GM13976 (cell line): ENCODE results near the gene BAX.

Experiments
- DNase-seq: peaks from one replicate; pipeline ENCODE4 v3.0.0; 2012; ENCODE audit warnings: low spot score
- in situ Hi-C: fragments of 300-500 bp; cut with MboI; formaldehyde crosslinking; loops from one replicate; pipeline ENCODE4 v1.12.0; 2022; ENCODE audit warnings: low sequenced_read_pairs, mixed read lengths, inconsistent platforms; ENCODE audit not compliant: unreplicated experiment
- TF ChIP-seq, protein P1 (sequence below): IDR thresholded peaks from 2 replicates; pipeline ENCODE4 v1.5.1; 2012; ENCODE audit warnings: borderline replicate concordance, mild to moderate bottlenecking; ENCODE audit not compliant: insufficient read depth; ENCODE audit errors: extremely low read depth, missing control alignments, control extremely low read depth

BAX gene

DNA sequence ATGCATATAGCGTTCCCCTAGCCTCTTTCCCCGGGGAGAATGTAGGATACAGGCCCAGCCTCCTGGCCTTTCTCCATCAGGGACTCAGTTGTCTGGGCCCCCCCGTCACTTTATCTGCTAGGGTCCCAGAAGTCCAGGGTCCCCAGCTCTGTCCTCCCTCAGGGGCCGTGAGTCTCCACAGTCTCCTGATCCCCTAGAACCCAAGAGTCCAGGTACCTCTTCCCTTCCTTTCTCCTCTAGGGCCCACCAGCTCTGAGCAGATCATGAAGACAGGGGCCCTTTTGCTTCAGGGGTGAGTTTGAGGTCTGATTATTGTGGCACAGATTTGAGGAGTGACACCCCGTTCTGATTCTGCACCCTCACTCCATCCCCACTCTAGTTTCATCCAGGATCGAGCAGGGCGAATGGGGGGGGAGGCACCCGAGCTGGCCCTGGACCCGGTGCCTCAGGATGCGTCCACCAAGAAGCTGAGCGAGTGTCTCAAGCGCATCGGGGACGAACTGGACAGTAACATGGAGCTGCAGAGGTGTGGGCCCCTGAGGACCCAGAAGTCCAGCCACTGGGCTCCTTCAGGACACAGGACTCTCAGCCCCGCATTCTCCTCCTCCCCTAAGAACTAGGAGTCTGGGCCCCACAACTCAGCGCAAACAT is 758 bp downstream of the BAX start:
- TF ChIP-seq, protein P1, sequence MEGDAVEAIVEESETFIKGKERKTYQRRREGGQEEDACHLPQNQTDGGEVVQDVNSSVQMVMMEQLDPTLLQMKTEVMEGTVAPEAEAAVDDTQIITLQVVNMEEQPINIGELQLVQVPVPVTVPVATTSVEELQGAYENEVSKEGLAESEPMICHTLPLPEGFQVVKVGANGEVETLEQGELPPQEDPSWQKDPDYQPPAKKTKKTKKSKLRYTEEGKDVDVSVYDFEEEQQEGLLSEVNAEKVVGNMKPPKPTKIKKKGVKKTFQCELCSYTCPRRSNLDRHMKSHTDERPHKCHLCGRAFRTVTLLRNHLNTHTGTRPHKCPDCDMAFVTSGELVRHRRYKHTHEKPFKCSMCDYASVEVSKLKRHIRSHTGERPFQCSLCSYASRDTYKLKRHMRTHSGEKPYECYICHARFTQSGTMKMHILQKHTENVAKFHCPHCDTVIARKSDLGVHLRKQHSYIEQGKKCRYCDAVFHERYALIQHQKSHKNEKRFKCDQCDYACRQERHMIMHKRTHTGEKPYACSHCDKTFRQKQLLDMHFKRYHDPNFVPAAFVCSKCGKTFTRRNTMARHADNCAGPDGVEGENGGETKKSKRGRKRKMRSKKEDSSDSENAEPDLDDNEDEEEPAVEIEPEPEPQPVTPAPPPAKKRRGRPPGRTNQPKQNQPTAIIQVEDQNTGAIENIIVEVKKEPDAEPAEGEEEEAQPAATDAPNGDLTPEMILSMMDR = no peak
- no peak for DNase-seq
- in situ Hi-C loops = no loop called here

DNA sequence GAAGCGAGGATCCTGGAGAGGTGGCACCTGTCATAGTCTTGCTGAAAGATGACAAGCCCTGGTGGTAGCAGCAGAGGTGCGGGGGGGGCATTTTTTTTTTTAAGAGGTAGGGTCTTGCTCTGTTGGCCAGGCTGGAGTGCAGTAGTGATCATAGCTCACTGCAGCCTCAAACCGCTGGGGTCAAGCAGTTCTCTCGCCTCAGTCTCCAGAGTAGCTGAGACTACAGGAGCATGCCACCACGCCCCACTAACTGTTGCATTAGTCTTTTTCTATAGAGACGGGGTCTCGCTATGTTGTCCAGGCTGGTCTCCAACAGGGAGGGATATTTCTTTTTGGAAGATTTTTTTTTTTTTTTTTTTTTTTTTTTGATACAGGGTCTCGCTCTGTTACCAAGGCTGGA is 3.3 kb downstream of the BAX start:
- TF ChIP-seq, protein P1 = no peak
- in situ Hi-C loops = no loop called here
- DNase-seq = no peak

DNA sequence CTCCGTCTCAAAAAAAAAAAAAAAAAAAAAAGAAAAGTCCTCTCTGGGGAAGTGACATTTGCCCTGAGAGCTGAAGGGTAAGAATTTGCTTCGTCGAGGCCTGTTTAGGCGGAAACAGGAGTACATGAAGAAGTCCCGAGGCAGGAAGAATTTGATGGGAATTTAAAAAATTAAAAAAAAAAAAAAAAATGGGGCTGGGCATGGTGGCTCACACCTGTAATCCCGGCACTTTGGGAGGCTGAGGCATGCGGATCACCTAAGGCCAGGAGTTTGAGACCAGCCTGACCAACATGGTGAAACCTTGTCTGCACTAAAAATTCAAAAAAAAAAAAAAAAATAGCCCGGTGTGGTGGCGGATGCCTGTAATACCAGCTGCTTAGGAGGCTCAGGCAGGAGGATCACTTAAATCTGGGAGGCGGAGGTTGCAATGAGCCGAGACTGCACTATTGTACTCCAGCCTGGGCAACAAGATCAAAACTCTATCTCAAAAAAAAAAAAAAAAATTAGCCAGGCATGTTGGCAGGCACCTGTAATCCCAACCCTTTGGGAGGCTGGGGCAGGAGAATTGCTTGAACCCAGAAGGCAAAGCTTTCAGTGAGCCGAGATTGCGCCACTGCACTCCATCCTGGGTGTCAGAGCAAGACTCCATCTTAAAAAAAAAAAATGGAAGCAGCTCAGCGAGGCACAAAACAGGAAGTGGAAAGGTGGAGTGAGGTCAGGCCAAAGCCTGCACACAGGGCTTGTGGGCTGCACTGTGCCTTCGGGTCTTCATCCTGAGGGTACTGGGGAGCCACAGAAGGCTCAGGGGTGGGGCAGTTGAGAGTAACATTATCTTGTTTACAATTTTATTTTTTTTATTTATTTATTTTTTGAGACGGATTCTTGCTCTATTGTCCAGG is 4.9 kb downstream of the BAX start:
- DNase-seq = no peak
- in situ Hi-C loops = no loop called here
- TF ChIP-seq, protein P1 = no peak

DNA sequence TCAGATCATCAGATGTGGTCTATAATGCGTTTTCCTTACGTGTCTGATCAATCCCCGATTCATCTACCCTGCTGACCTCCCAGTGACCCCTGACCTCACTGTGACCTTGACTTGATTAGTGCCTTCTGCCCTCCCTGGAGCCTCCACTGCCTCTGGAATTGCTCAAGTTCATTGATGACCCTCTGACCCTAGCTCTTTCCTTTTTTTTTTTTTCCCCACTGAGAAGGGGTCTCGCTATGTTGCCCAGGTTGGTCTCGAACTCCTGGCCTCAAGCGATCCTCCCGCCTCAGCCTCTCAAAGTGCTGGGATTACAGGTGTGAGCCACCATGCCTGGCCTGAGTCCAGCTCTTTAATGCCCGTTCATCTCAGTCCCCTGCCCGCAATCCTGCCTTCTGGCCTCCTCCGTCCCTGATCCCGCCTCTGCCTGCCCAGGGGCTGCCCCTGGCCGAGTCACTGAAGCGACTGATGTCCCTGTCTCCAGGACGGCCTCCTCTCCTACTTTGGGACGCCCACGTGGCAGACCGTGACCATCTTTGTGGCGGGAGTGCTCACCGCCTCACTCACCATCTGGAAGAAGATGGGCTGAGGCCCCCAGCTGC is 6.5 kb downstream of the BAX start:
- in situ Hi-C loops = no loop called here
- no peak for DNase-seq
- TF ChIP-seq, protein P1 = no peak

DNA sequence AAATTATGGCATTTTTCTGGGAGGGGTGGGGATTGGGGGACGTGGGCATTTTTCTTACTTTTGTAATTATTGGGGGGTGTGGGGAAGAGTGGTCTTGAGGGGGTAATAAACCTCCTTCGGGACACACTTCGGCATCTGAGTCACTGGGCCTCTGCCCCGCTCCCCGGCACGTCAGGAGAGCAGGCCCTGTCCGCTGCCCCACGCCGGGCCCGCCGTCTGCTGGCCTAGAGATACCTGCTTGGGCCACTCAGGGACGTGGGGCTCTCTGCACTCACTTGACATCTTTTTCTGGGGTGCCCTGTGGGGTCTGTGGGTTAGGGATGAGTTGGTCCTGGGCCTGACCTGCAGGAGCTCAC is 7.0 kb downstream of the BAX start:
- DNase-seq = no peak
- in situ Hi-C loops = no loop called here
- TF ChIP-seq, protein P1 = no peak

DNA sequence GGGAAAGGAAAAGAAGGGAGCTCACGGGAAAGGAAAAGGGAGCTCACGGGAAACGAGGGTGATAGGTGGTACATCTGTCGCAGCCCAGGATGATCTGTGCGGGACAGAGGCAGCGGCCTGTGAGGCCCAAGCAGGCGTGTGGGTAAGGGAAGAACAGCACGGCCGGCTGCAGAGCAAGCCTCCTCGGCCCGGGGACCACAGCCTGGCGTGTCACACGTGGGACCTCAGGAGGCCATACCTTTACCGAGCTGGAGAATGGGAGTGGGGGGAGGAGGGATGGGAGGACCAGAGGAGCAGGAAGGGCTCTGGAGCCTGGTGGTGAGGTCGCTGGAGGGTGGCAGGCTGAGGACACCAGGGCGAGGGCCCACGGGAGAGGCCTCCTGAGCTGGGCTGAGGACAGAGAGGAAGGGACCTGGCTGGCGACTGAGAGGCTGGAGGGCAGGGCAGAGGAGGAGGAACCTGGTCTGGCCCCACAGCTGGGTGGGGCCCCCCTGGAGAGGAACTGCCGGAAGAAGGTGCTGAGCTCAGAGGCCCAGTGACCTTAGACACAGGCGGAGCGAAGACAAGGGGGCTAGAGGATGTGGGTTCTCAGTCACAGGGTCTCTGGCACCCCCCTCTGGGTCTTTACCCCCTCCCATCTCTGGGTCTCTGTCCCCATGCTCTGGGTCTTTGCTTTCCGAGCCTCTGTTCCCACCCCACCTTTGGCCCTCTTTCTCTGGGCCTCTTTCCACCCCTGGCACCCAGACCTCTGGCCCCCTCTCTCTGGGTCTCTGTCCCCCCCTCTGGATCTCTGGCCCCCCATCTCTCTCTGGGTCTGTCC is 7.6 kb downstream of the BAX start:
- peak; percentile 88 for DNase-seq
- in situ Hi-C loops = no loop called here

More for the DNA sequence above, 7.6 kb downstream of the BAX start:
- TF ChIP-seq, protein P1 = no peak
